Vagina (tissue), 2 donors: ENCODE results near the gene NDUFB4. TPM values are rescaled to one million over a fixed set of nuclear protein-coding genes. Genes with fewer than 3 reads are reported as not detected.

Source experiments
- DNase-seq, 2 donors: peaks; one replicate each; pipeline ENCODE4 v3.0.0-alpha.2; 2017; ENCODE audit errors: extremely low spot score in 2 of 2
- H3K27ac ChIP-seq: fragments of 200-600 bp; sonication (generic); one replicate; pipeline ENCODE4 v1.5.1; 2019
- H3K27me3 ChIP-seq: fragments of 200-600 bp; sonication (generic); one replicate; pipeline ENCODE4 v1.5.1; 2019
- H3K36me3 ChIP-seq, 2 donors: fragments of 200-600 bp; sonication (generic); one replicate each; pipeline ENCODE4 v1.5.1; 2017 to 2019
- H3K4me1 ChIP-seq: fragments of 200-600 bp; sonication (generic); one replicate; pipeline ENCODE4 v1.5.1; 2019
- H3K4me3 ChIP-seq, 2 donors: fragments of 200-600 bp; sonication (generic); 1 replicate in 1 of 2; 2 replicates in 1 of 2; pipeline ENCODE4 v1.5.1; 2016 to 2019
- H3K9me3 ChIP-seq: fragments of 200-600 bp; sonication (generic); one replicate; pipeline ENCODE4 v1.5.1; 2019
- POLR2A ChIP-seq, 2 donors: fragments of 450-650 bp; IDR thresholded peaks; one replicate each; pipeline ENCODE4 v1.6.1; 2017; ENCODE audit warnings: antibody characterized with exemption in 2 of 2, mild to moderate bottlenecking in 2 of 2, moderate library complexity in 2 of 2
- POLR2AphosphoS5 ChIP-seq, 2 donors: sonication (generic); formaldehyde crosslinking; IDR thresholded peaks; one replicate each; pipeline ENCODE4 v1.9.0; 2017; ENCODE audit warnings: antibody characterized with exemption in 2 of 2, mild to moderate bottlenecking in 2 of 2, low read depth in 1 of 2; ENCODE audit not compliant: insufficient read depth in 1 of 2
- intact Hi-C: fragments of 100-400 bp; cut with DNase I; formaldehyde crosslinking; loops from one replicate; pipeline ENCODE4 v1.15.1; 2023
- total RNA-seq: library from RNA; depleted of rRNA; stranded (reverse); fragments of >200 nt; gene quantifications from one replicate; pipeline ENCODE4 v1.2.3, GENCODE V29; 2016
- TF ChIP-seq, protein P1 (sequence below), 3 experiments: fragments of 450-650 bp in 2 of 3; fragments of 200-600 bp in 1 of 3; sonication (generic) in 1 of 3; IDR thresholded peaks; one replicate each; pipeline ENCODE4 v1.5.1; 2017 to 2019; ENCODE audit warnings: antibody characterized with exemption in 3 of 3, mild to moderate bottlenecking in 2 of 3, moderate library complexity in 2 of 3

The NDUFB4 gene
- total RNA-seq, 1 donor from 2014 or later: 82.5 TPM

DNA sequence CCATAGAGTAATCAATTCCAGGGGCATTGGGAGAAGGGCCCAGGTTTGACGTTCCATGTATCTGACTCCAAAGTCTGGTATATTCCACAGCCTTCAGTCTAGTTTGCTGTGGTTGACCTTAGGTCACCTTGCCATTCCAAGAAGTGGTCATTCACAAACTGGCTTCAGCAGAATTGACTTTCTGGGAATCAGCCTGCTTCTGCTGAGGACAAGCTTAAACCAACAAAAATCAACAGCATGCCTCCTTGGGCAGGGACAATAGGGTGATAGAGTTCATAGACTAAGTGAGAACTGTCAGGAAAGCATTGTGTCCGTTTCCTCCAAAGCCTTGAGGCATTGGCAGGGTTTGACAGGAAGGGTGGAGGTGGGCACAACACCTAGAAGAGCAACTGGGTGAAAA lies 24.1 kb upstream of the NDUFB4 start:
- TF ChIP-seq POLR2AphosphoS5 (IDR thresholded peaks at IDR 0.05; ENCODE audit: insufficient read depth in 1 of 2, low read depth in 1 of 2) (no peak), POLR2A (IDR thresholded peaks at IDR 0.05) (no peak)
- TF ChIP-seq, protein P1, sequence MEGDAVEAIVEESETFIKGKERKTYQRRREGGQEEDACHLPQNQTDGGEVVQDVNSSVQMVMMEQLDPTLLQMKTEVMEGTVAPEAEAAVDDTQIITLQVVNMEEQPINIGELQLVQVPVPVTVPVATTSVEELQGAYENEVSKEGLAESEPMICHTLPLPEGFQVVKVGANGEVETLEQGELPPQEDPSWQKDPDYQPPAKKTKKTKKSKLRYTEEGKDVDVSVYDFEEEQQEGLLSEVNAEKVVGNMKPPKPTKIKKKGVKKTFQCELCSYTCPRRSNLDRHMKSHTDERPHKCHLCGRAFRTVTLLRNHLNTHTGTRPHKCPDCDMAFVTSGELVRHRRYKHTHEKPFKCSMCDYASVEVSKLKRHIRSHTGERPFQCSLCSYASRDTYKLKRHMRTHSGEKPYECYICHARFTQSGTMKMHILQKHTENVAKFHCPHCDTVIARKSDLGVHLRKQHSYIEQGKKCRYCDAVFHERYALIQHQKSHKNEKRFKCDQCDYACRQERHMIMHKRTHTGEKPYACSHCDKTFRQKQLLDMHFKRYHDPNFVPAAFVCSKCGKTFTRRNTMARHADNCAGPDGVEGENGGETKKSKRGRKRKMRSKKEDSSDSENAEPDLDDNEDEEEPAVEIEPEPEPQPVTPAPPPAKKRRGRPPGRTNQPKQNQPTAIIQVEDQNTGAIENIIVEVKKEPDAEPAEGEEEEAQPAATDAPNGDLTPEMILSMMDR (IDR thresholded peaks at IDR 0.05): no peak
- Histone ChIP-seq H3K9me3 (no peaks in the 10 kb centered on the region), H3K36me3 (no peaks in the 10 kb centered on the region), H3K27ac (no peak overlapping the region), H3K4me1 (peaks cover 15% of the 10 kb centered on the region), H3K4me3 (no peak overlapping the region), H3K27me3 (no peaks in the 10 kb centered on the region)
- DNase-seq: no peak
- intact Hi-C loops: no loop called here

DNA sequence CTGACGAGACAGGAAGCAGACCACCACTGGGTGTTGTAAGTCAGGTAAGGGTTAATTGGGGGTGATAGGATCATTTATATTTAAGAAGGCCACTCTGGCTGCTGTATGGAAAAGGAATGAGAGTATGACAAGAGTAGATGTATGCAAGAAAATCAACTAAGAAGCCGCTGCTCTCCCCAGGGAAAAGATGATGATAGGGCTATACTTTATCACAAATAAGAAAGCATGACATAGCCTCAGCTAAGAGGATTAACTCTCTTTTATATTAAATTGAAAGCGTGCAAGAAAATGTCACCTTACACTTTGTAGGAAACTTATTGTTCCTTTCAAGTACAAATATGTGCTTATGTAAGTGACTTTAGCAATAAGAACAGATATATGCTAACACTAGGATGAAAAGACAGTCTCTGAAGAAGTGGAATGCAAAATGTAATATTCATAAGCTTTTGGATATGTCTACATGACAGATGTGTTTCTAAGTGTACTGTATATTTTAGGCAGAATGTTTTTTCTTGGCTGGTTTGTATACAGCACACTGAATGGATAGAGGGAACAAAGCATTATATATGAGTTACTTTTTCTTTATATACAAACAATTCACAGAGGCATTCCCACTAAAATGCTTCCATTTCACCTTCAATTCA lies 8.7 kb upstream of the NDUFB4 start:
- Histone ChIP-seq H3K36me3 (no peaks in the 10 kb centered on the region), H3K4me3 (no peak overlapping the region), H3K27me3 (no peaks in the 10 kb centered on the region), H3K27ac (no peak overlapping the region), H3K4me1 (no peaks in the 10 kb centered on the region), H3K9me3 (no peaks in the 10 kb centered on the region)
- intact Hi-C loops: no loop called here
- no peak for TF ChIP-seq POLR2A (IDR thresholded peaks at IDR 0.05)
- TF ChIP-seq, protein P1 (IDR thresholded peaks at IDR 0.05): no peak
- TF ChIP-seq POLR2AphosphoS5 (IDR thresholded peaks at IDR 0.05; ENCODE audit: insufficient read depth in 1 of 2, low read depth in 1 of 2): no peak
- no peak for DNase-seq

GRCh38 chr3:120595788-120596115 lies 384 bp upstream of the NDUFB4 start:
- H3K4me1 ChIP-seq: peaks cover 38% of the 10 kb centered on the region
- no peaks in the 10 kb centered on the region for H3K27me3 ChIP-seq
- no peak for DNase-seq
- H3K9me3 ChIP-seq: no peaks in the 10 kb centered on the region
- peaks cover 0 to 11% of the 10 kb centered on the region in 2 donors for H3K36me3 ChIP-seq
- TF ChIP-seq, protein P1 (IDR thresholded peaks at IDR 0.05): no peak
- no peak for TF ChIP-seq POLR2AphosphoS5 (IDR thresholded peaks at IDR 0.05; ENCODE audit: insufficient read depth in 1 of 2, low read depth in 1 of 2)
- no peak for TF ChIP-seq POLR2A (IDR thresholded peaks at IDR 0.05)
- H3K27ac ChIP-seq: peak overlapping the region; percentile 97
- peak overlapping the region; percentile 79 to 83 for H3K4me3 ChIP-seq
- intact Hi-C loops: loop anchor here (10.0 kb wide), 1 partner anchor 149 kb away; the partner anchor contains the start of genes GTF2E1 and RABL3

DNA sequence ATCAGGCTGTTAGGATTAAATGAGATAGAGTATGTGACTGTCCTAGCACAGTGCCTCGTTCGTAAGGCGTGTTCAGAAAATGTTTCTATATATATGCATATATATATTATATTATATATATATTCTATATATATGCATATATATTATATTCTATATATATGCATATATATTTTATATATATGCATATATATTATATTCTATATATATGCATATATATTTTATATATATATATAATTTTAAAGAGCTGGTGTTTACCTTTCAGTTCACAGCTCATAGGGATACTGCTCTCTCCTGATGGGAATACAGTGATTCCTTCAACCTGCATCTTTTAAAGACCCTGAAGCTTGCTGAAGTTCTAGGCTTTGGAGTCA lies 702 bp downstream of the NDUFB4 start:
- no peak for DNase-seq
- TF ChIP-seq POLR2AphosphoS5 (IDR thresholded peaks at IDR 0.05; ENCODE audit: insufficient read depth in 1 of 2, low read depth in 1 of 2): no peak
- TF ChIP-seq, protein P1 (IDR thresholded peaks at IDR 0.05): no peak
- TF ChIP-seq POLR2A (IDR thresholded peaks at IDR 0.05): no peak
- intact Hi-C loops: loop anchor here (10.0 kb wide), 1 partner anchor 148 kb away; the partner anchor contains the start of genes GTF2E1 and RABL3

GRCh38 chr3:120597445-120598049 lies 1.4 kb downstream of the NDUFB4 start:
- no peak for DNase-seq
- Histone ChIP-seq H3K36me3 (peaks cover 0 to 27% of the 10 kb centered on the region in 2 donors), H3K27ac (peak overlapping the region; percentile 42), H3K4me3 (peak overlapping the region; percentile 23 to 83), H3K27me3 (no peaks in the 10 kb centered on the region), H3K9me3 (no peaks in the 10 kb centered on the region), H3K4me1 (peaks cover 38% of the 10 kb centered on the region)
- intact Hi-C loops: loop anchor here (10.0 kb wide), 1 partner anchor 147 kb away; the partner anchor contains the start of genes GTF2E1 and RABL3
- TF ChIP-seq POLR2A (IDR thresholded peaks at IDR 0.05) (no peak), POLR2AphosphoS5 (IDR thresholded peaks at IDR 0.05; ENCODE audit: insufficient read depth in 1 of 2, low read depth in 1 of 2) (no peak)
- TF ChIP-seq, protein P1 (IDR thresholded peaks at IDR 0.05): no peak

More for the DNA sequence above, 702 bp downstream of the NDUFB4 start:
- no peaks in the 10 kb centered on the region for H3K27me3 ChIP-seq
- H3K9me3 ChIP-seq: no peaks in the 10 kb centered on the region
- H3K4me1 ChIP-seq: peaks cover 38% of the 10 kb centered on the region
- peak overlapping the region; percentile 97 for H3K27ac ChIP-seq
- peaks cover 0 to 20% of the 10 kb centered on the region in 2 donors for H3K36me3 ChIP-seq
- H3K4me3 ChIP-seq: peak overlapping the region; percentile 79 to 83
